Measurements from ENCODE around the gene SUPT5H. TPM values are rescaled to one million over a fixed set of nuclear protein-coding genes. Genes with fewer than 3 reads are reported as not detected.

Gene SUPT5H
- total and polyA plus RNA-seq, 2 of the 4 experiments (the other 2 are of a cell fraction) = 75.3 to 116 TPM

DNA sequence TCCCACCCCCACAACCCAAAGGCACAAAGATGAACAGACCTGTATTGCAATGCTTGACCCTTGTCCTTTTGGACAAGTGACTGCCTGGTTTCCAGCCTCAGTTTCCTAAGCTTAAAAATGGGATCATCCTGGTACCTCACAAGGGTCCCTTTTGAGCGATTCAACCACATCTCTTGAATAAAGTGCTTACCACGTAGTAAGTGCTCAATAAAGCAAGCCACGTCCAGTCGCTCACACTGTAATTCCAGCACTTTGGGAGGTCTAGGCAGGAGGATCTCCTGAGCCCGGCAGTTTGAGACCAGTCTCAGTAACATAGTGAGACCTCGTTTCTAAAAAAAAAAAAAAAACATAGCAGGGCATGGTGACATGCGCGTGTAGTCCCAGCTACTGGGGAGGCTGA, 54.5 kb downstream of the SUPT5H start:
- ChIA-PET POLR2A (ENCODE audit: unreplicated experiment) (no interaction called here), CTCF (interaction anchor here (0.6 kb wide), 1 partner anchor 32 kb away, joined by 3 read pairs; the partner anchor contains the start of gene EID2B)
- DNase-seq (no peak), ATAC-seq (ENCODE audit: low read depth) (no peak)
- Histone ChIP-seq H2AFZ (replicated peaks; ENCODE audit: low read length, poor library complexity) (no peak overlapping the region), H3K4me2 (ENCODE audit: low read depth, low read length) (no peak overlapping the region), H3K56ac (ENCODE audit: extremely low read depth, insufficient read depth, low read length) (no peak overlapping the region), H3K4ac (ENCODE audit: low read depth, low read length) (no peak overlapping the region), H3K9me3 (ENCODE audit: control insufficient read depth, insufficient read depth, low read length) (no peaks in the 10 kb centered on the region), H2BK15ac (ENCODE audit: low read depth, low read length) (no peak overlapping the region), H4K5ac (ENCODE audit: low read depth, low read length) (no peak overlapping the region), H2BK120ac (ENCODE audit: low read depth, low read length) (no peak overlapping the region), H2AK9ac (replicated peaks; ENCODE audit: low read depth, low read length, poor library complexity) (no peak overlapping the region), H3K9ac (ENCODE audit: low read depth, low read length) (no peak overlapping the region), H4K20me1 (ENCODE audit: insufficient read depth, low read length) (no peaks in the 10 kb centered on the region), H3K23ac (ENCODE audit: low read depth, low read length) (no peak overlapping the region), H3K18ac (ENCODE audit: low read depth, low read length) (no peak overlapping the region), H4K8ac (ENCODE audit: low read depth in 2 of 2, low read length in 2 of 2) (no peak overlapping the region), H2AK5ac (ENCODE audit: low read depth, low read length) (no peak overlapping the region), H2BK5ac (ENCODE audit: low read depth, low read length, poor library complexity, severe bottlenecking) (no peak overlapping the region), H3K9me1 (ENCODE audit: insufficient read depth, low read length) (no peaks in the 10 kb centered on the region; the same call in 1 of the 2 replicates), H3K27ac (ENCODE audit: insufficient read depth, low read length) (no peak overlapping the region), H3K79me1 (ENCODE audit: low read depth in 1 of 2, low read length in 2 of 2) (no peaks in the 10 kb centered on the region), H3K27me3 (ENCODE audit: control insufficient read depth, insufficient read depth, low read length) (peaks cover 45% of the 10 kb centered on the region), H3K36me3 (ENCODE audit: control insufficient read depth, insufficient read depth, low read length) (no peaks in the 10 kb centered on the region), H2BK20ac (ENCODE audit: low read depth, low read length) (no peak overlapping the region), H3K4me3 (ENCODE audit: insufficient read depth, low read depth, low read length) (no peak overlapping the region), H3K4me1 (ENCODE audit: control insufficient read depth, insufficient read depth, low read length) (peaks cover 3% of the 10 kb centered on the region; the same call in 1 of the 2 replicates), H4K91ac (ENCODE audit: insufficient read depth, low read depth, low read length) (no peak overlapping the region), H3K14ac (replicated peaks; ENCODE audit: low read depth, low read length) (no peak overlapping the region)
- no peak for TF ChIP-seq SMC3 (IDR thresholded peaks at IDR 0.05; ENCODE audit: low read depth, low read length)
- TF ChIP-seq, protein P1, sequence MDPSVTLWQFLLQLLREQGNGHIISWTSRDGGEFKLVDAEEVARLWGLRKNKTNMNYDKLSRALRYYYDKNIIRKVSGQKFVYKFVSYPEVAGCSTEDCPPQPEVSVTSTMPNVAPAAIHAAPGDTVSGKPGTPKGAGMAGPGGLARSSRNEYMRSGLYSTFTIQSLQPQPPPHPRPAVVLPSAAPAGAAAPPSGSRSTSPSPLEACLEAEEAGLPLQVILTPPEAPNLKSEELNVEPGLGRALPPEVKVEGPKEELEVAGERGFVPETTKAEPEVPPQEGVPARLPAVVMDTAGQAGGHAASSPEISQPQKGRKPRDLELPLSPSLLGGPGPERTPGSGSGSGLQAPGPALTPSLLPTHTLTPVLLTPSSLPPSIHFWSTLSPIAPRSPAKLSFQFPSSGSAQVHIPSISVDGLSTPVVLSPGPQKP (IDR thresholded peaks at IDR 0.05; ENCODE audit: borderline replicate concordance, low read depth, low read length) = no peak
- TF ChIP-seq BHLHE40 (IDR thresholded peaks at IDR 0.05; ENCODE audit: low read depth, low read length) = no peak
- no peak for TF ChIP-seq CEBPB (IDR thresholded peaks at IDR 0.05; ENCODE audit: low read depth, low read length)
- no peak for TF ChIP-seq NFE2L2 (IDR thresholded peaks at IDR 0.05; ENCODE audit: low read depth, low read length)
- no peak for TF ChIP-seq RAD21 (IDR thresholded peaks at IDR 0.05; ENCODE audit: low read length)
- TF ChIP-seq FOS (IDR thresholded peaks at IDR 0.05; ENCODE audit: low read depth, low read length) = no peak
- TF ChIP-seq RFX5 (IDR thresholded peaks at IDR 0.05; ENCODE audit: low read depth, low read length) = no peak
- no peak for TF ChIP-seq RCOR1 (IDR thresholded peaks at IDR 0.05; ENCODE audit: insufficient replicate concordance, low read length)
- TF ChIP-seq CHD1 (IDR thresholded peaks at IDR 0.05; ENCODE audit: low read depth, low read length) = no peak
- no peak for TF ChIP-seq MAZ (IDR thresholded peaks at IDR 0.05; ENCODE audit: borderline replicate concordance, low read depth, low read length)
- in situ Hi-C loops (cut with MboI; ENCODE audit: low sequenced_read_pairs) (no loop called here), dilution Hi-C loops (cut with HindIII; ENCODE audit: low sequenced_read_pairs, unreplicated experiment) (no loop called here), intact Hi-C loops (cut with micrococcal nuclease) (loop anchor here (5.0 kb wide), 2 partner anchors 32 to 172 kb away; partner anchors contain the start of gene EID2B)
- BruUV-seq (replicated peaks) = no TSS peak
- WGBS, 2 experiments (ENCODE audit: extremely low coverage in 2 of 2, insufficient read length in 1 of 2) = 77% methylated on average over 3 of the region's 8 CpGs; no CpG with 5 or more reads in 1 of the 2 experiments
